PC-9 (cell line): ENCODE results near the gene ETNK2.

ENCODE experiments used
- EZH2 ChIP-seq: fragments of 200-600 bp; sonication (generic); IDR thresholded peaks from 2 replicates; pipeline ENCODE4 v1.8.0; 2017; ENCODE audit warnings: antibody characterized with exemption, low read depth
- TF ChIP-seq, protein P1 (sequence below): fragments of 200-600 bp; sonication (generic); conservative IDR thresholded peaks from 2 replicates; pipeline ENCODE4 v1.6.1; 2017; ENCODE audit warnings: mixed run types, antibody characterized with exemption, mild to moderate bottlenecking, moderate library complexity

DNA sequence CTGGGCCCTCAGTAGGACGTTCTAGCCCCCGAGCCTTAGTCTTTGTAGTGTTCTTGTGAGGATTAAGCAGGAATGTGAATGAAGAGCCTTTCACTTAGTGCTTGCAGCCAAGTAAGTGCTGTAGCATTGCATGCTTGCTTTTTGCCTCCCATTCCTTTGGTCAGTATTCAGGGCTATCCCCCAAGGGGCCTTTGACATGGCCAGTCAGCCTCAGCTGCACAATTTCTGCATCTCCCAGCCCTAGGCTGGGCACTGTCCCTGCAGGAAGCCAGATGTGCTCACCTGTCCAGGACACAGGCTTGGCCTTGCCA, 48.5 kb downstream of the ETNK2 start:
- TF ChIP-seq, protein P1, sequence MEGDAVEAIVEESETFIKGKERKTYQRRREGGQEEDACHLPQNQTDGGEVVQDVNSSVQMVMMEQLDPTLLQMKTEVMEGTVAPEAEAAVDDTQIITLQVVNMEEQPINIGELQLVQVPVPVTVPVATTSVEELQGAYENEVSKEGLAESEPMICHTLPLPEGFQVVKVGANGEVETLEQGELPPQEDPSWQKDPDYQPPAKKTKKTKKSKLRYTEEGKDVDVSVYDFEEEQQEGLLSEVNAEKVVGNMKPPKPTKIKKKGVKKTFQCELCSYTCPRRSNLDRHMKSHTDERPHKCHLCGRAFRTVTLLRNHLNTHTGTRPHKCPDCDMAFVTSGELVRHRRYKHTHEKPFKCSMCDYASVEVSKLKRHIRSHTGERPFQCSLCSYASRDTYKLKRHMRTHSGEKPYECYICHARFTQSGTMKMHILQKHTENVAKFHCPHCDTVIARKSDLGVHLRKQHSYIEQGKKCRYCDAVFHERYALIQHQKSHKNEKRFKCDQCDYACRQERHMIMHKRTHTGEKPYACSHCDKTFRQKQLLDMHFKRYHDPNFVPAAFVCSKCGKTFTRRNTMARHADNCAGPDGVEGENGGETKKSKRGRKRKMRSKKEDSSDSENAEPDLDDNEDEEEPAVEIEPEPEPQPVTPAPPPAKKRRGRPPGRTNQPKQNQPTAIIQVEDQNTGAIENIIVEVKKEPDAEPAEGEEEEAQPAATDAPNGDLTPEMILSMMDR: no peak
- TF ChIP-seq EZH2: no peak
